Calu3 (cell line): ENCODE measurements around the gene CCP110. TPM values are rescaled to one million over a fixed set of nuclear protein-coding genes. Genes with fewer than 3 reads are reported as not detected.
"Not testable (repeated sequence)": the region's sequence is repeated elsewhere in the genome, so short reads cannot be mapped to it uniquely, and the experiment has no call there.

ENCODE experiments used
- BruUV-seq: library from RNA; stranded (reverse); fragments of 400-500 nt; replicated peaks from 2 replicates; lab custom pipeline; 2021; lab: Mats Ljungman, UMichigan
- CTCF ChIA-PET: fragments of 300-600 bp; sonication (Branson Sonifier 250); formaldehyde crosslinking; loops from one replicate; lab custom pipeline; 2022; ENCODE audit warnings: antibody characterized with exemption; lab: Charles Lee
- DNase-seq: peaks from one replicate; pipeline ENCODE4 v3.0.0; 2022
- H3K27ac Mint-ChIP-seq: one replicate; pipeline ENCODE4 v1.8.0; 2022; ENCODE audit warnings: mixed read lengths; ENCODE audit not compliant: unreplicated experiment
- H3K27me3 Mint-ChIP-seq: one replicate; pipeline ENCODE4 v1.8.0; 2022; ENCODE audit warnings: mixed read lengths; ENCODE audit not compliant: unreplicated experiment
- H3K36me3 Mint-ChIP-seq: one replicate; pipeline ENCODE4 v1.8.0; 2022; ENCODE audit warnings: mild to moderate bottlenecking, moderate library complexity, mixed read lengths; ENCODE audit not compliant: insufficient read depth, unreplicated experiment
- H3K4me1 Mint-ChIP-seq: one replicate; pipeline ENCODE4 v1.8.0; 2022; ENCODE audit warnings: mild to moderate bottlenecking, low read depth, mixed read lengths; ENCODE audit not compliant: unreplicated experiment
- H3K4me3 Mint-ChIP-seq: one replicate; pipeline ENCODE4 v1.8.0; 2022; ENCODE audit warnings: mild to moderate bottlenecking, low read depth, moderate library complexity, mixed read lengths; ENCODE audit not compliant: unreplicated experiment
- H3K9me3 Mint-ChIP-seq: one replicate; pipeline ENCODE4 v1.8.0; 2022; ENCODE audit warnings: low read depth, mixed read lengths; ENCODE audit not compliant: unreplicated experiment
- intact Hi-C: fragments of 100-400 bp; cut with micrococcal nuclease; formaldehyde crosslinking; loops from one replicate; pipeline ENCODE4 v1.10.0; 2022; ENCODE audit not compliant: unreplicated experiment
- total RNA-seq: library from RNA; stranded (reverse); gene quantifications from 2 replicates; pipeline ENCODE4 v1.2.3, GENCODE V29; 2022
- TF ChIP-seq, protein P1 (sequence below): fragments of 200-600 bp; IDR thresholded peaks from one replicate; pipeline ENCODE4 v1.8.0; 2022; ENCODE audit warnings: antibody characterized with exemption; ENCODE audit not compliant: unreplicated experiment

CCP110 gene
- total RNA-seq, 1 experiment from 2014 or later = 34.4 TPM

- H3K9me3 Mint-ChIP-seq = no peaks in the 10 kb centered on the region
- CTCF ChIA-PET = no interaction called here
These were observed 4.9 kb downstream of the CCP110 start for GRCh38 chr16:19528666-19529065.

GRCh38 chr16:19532601-19533000 is 8.9 kb downstream of the CCP110 start:
- Mint-ChIP-seq H3K36me3 (peaks cover 4% of the 10 kb centered on the region), H3K27me3 (no peaks in the 10 kb centered on the region), H3K9me3 (no peaks in the 10 kb centered on the region), H3K4me3 (no peak overlapping the region), H3K27ac (no peak overlapping the region), H3K4me1 (no peaks in the 10 kb centered on the region)
- no TSS peak for BruUV-seq
- CTCF ChIA-PET = no interaction called here
- no peak for DNase-seq
- intact Hi-C loops = no loop called here
- TF ChIP-seq, protein P1, sequence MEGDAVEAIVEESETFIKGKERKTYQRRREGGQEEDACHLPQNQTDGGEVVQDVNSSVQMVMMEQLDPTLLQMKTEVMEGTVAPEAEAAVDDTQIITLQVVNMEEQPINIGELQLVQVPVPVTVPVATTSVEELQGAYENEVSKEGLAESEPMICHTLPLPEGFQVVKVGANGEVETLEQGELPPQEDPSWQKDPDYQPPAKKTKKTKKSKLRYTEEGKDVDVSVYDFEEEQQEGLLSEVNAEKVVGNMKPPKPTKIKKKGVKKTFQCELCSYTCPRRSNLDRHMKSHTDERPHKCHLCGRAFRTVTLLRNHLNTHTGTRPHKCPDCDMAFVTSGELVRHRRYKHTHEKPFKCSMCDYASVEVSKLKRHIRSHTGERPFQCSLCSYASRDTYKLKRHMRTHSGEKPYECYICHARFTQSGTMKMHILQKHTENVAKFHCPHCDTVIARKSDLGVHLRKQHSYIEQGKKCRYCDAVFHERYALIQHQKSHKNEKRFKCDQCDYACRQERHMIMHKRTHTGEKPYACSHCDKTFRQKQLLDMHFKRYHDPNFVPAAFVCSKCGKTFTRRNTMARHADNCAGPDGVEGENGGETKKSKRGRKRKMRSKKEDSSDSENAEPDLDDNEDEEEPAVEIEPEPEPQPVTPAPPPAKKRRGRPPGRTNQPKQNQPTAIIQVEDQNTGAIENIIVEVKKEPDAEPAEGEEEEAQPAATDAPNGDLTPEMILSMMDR = no peak

More at GRCh38 chr16:19528666-19529065, 4.9 kb downstream of the CCP110 start:
- Mint-ChIP-seq H3K27me3 (no peaks in the 10 kb centered on the region), H3K36me3 (peaks cover 14% of the 10 kb centered on the region), H3K4me1 (peaks cover 15% of the 10 kb centered on the region), H3K4me3 (no peak overlapping the region), H3K27ac (no peak overlapping the region)
- TF ChIP-seq, protein P1 = no peak
- no TSS peak for BruUV-seq
- DNase-seq = no peak
- intact Hi-C loops = loop anchor here (10.0 kb wide), 1 partner anchor 434 kb away; no protein-coding TSS in a partner anchor

DNA sequence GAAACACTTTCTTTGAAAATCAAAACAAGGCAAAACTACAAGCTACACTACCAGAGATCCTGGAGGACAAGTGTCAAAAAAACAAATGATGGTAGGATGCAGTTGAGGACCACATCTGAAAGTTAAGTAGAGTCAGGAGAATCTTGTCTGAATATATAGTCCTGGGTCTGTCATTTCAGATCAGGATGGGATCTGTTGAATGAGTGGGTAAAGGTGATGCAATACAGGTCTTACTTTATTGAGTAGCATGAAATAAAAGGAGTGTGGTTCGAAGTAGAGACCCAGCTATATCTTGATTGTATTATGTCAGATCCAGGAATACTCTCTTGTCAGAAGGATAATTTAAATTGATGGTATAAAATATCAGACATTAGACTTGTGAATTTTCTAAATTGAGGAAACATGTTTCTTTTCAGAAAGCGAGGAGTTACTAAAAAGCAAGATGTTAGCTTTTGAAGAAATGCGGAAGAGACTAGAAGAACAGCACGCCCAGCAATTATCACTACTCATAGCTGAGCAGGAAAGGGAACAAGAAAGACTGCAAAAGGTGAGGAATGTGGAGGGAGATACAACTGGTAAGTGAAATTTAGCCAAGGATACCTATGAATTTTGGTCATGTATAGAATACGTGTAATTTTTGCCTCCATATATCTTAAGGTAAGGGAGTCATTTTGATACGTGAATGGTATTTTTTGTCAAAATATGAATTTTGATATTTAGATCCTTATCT is 16.7 kb downstream of the CCP110 start:
- BruUV-seq = no TSS peak
- no peak for DNase-seq
- Mint-ChIP-seq H3K4me3 (no peak overlapping the region), H3K27ac (no peak overlapping the region), H3K4me1 (peaks cover 8% of the 10 kb centered on the region), H3K9me3 (peaks cover 4% of the 10 kb centered on the region), H3K36me3 (peaks cover 26% of the 10 kb centered on the region), H3K27me3 (no peaks in the 10 kb centered on the region)
- TF ChIP-seq, protein P1 = no peak
- CTCF ChIA-PET = interaction anchor here (0.6 to 0.7 kb wide), 3 partner anchors 17 to 290 kb away, joined by 3 to 4 read pairs (median 3); partner anchors contain the start of gene CCP110
- intact Hi-C loops = no loop called here

DNA sequence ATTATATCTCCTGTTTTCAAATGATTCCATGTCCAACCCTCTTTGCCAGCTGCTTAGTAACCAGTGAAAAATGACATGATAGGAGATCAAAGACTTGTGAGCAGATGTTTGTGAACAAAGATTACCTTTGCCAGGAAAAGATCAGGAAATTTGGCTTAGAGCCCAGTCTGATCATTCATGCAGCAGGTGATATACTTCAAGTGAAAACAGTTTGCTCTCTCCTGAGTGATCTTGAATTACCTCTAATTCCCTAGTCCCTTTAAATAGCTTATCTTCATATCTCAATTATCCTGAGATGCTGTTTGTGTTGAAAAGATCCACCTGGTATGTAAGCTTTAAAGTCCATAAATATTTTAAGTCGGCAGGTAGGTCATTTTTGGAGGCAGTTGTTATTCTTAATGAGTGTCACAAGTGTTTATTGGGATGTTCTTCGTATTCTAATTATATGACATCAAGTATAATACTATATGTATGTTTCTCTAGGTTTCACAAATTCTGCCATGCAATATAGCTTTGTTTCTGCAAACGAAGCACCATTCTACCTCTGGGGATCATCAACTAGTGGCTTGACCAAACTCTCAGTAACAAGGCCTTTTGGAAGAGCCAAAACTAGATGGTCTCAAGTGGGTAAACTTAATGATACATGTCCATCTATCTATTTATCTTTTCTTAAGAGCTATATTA is 18.5 kb downstream of the CCP110 start:
- CTCF ChIA-PET = interaction anchor here (0.6 kb wide), 1 partner anchor 225 kb away, joined by 5 read pairs; no protein-coding TSS in a partner anchor
- intact Hi-C loops = no loop called here
- H3K4me3 Mint-ChIP-seq = no peak overlapping the region
- H3K4me1 Mint-ChIP-seq = peaks cover 8% of the 10 kb centered on the region
- TF ChIP-seq, protein P1 = no peak
- no peak overlapping the region for H3K27ac Mint-ChIP-seq
- BruUV-seq = no TSS peak
- DNase-seq = no peak
- no peaks in the 10 kb centered on the region for H3K27me3 Mint-ChIP-seq
- peaks cover 4% of the 10 kb centered on the region for H3K9me3 Mint-ChIP-seq
- peaks cover 33% of the 10 kb centered on the region for H3K36me3 Mint-ChIP-seq

GRCh38 chr16:19543278-19543996 is 19.7 kb downstream of the CCP110 start:
- H3K4me3 Mint-ChIP-seq, CTCF ChIA-PET: not testable (repeated sequence)
- peaks cover 33% of the 10 kb centered on the region for H3K36me3 Mint-ChIP-seq

More at GRCh38 chr16:19543278-19543996, 19.7 kb downstream of the CCP110 start:
- peak; percentile 34 for DNase-seq
- intact Hi-C loops, H3K4me1 Mint-ChIP-seq, H3K27me3 Mint-ChIP-seq, H3K9me3 Mint-ChIP-seq, BruUV-seq: not testable (repeated sequence)
- peak overlapping the region; percentile 17 for H3K27ac Mint-ChIP-seq
